HepG2 (cell line): ENCODE measurements around the gene AZU1. TPM values are rescaled to one million over a fixed set of nuclear protein-coding genes. Genes with fewer than 3 reads are reported as not detected.

Experiments
- ATAC-seq: fragments of 200-7000 bp; cut with Tn5 transposase; 3 replicates; pipeline ENCODE4 v1.9.1; 2020; ENCODE audit warnings: mild to moderate bottlenecking, moderate library complexity
- BruUV-seq: library from RNA; stranded (reverse); fragments of 400-500 nt; replicated peaks from 2 replicates; lab custom pipeline; 2021; lab: Mats Ljungman, UMichigan
- CTCF ChIA-PET: fragments of 300-600 bp; formaldehyde crosslinking; extraction: SDS; loops from one replicate; lab custom pipeline; 2021; ENCODE audit warnings: low total read pairs, inconsistent platforms, low intra/inter-chr PET ratio; lab: Yijun Ruan, JAX
- POLR2A ChIA-PET: fragments of 350-600 bp; sonication (Branson Sonifier 250); formaldehyde crosslinking; loops from one replicate; lab custom pipeline; 2020; ENCODE audit warnings: antibody characterized with exemption, inconsistent platforms; lab: Yijun Ruan, JAX
- DNase-seq: peaks from one replicate; pipeline ENCODE4 v3.0.0-alpha.2; 2015; ENCODE audit warnings: low spot score
- FAIRE-seq: peaks from 3 replicates; lab custom pipeline; 2011; peaks lifted over from hg19 to GRCh38; lab: Jason Lieb, UNC
- H2AFZ ChIP-seq: one replicate; pipeline ENCODE4 v1.6.1; 2011; ENCODE audit warnings: low read length, inconsistent platforms
- H3K27ac ChIP-seq: fragments of 300-600 bp; 3 replicates; pipeline ENCODE4 v1.8.0; 2011; ENCODE audit warnings: mixed run types, mild to moderate bottlenecking, mixed read lengths, low read length, inconsistent platforms; ENCODE audit not compliant: insufficient read depth; ENCODE audit errors: extremely low read length
- H3K27me3 ChIP-seq, 2 experiments: fragments of 200-600 bp in 1 of 2; 2 replicates in 1 of 2; 3 replicates in 1 of 2; pipeline versions ENCODE4 v1.6.0 to v1.8.0; 2011; ENCODE audit warnings: low read length in 2 of 2, mild to moderate bottlenecking in 2 of 2, moderate library complexity in 2 of 2, inconsistent platforms in 1 of 2; ENCODE audit not compliant: insufficient read depth in 2 of 2, control insufficient read depth in 1 of 2
- H3K36me3 ChIP-seq, 2 experiments: fragments of 200-600 bp in 1 of 2; replicated peaks in 1 of 2; 2 replicates in 1 of 2; 3 replicates in 1 of 2; pipeline versions ENCODE4 v1.5.1 to v1.8.0; 2011; ENCODE audit warnings: low read length in 2 of 2, inconsistent platforms in 1 of 2; ENCODE audit not compliant: insufficient read depth in 2 of 2, control insufficient read depth in 1 of 2
- H3K4me1 ChIP-seq: 2 replicates; pipeline ENCODE4 v1.5.1; 2012; ENCODE audit warnings: low read length, inconsistent platforms; ENCODE audit not compliant: insufficient read depth
- H3K4me2 ChIP-seq: 2 replicates; pipeline ENCODE4 v1.6.0; 2011; ENCODE audit warnings: low read depth, low read length, inconsistent platforms
- H3K4me3 ChIP-seq, 3 experiments: fragments of 200-600 bp in 1 of 3; sonication (generic), shearing (Covaris generic) in 1 of 3; replicated peaks in 1 of 3; 2 replicates each; pipeline ENCODE4 v1.5.1; 2011 to 2016; ENCODE audit warnings: low read length in 3 of 3, inconsistent platforms in 2 of 3, low read depth in 2 of 3, mild to moderate bottlenecking in 2 of 3, control low read depth in 1 of 3, mixed read lengths in 1 of 3; ENCODE audit not compliant: insufficient read depth in 1 of 3
- H3K79me2 ChIP-seq: one replicate; pipeline ENCODE4 v1.6.1; 2011; ENCODE audit warnings: low read length, inconsistent platforms; ENCODE audit not compliant: insufficient read depth
- H3K9ac ChIP-seq: 2 replicates; pipeline ENCODE4 v1.6.0; 2011; ENCODE audit warnings: mild to moderate bottlenecking, low read depth, low read length, inconsistent platforms; ENCODE audit not compliant: insufficient read depth
- H3K9me3 ChIP-seq: 2 replicates; pipeline ENCODE4 v1.5.1; 2012; ENCODE audit warnings: mild to moderate bottlenecking, low read length
- H4K20me1 ChIP-seq: 2 replicates; pipeline ENCODE4 v1.6.0; 2011; ENCODE audit warnings: inconsistent platforms, mild to moderate bottlenecking, low read length, moderate library complexity; ENCODE audit not compliant: insufficient read depth
- AGO2 ChIP-seq: fragments of 200-400 bp; formaldehyde crosslinking; optimal IDR thresholded peaks from 2 replicates; pipeline ENCODE3; 2017; ENCODE audit warnings: mild to moderate bottlenecking, low read depth, low read length, moderate library complexity
- EZH2 ChIP-seq: conservative IDR thresholded peaks from 2 replicates; pipeline ENCODE4 v1.6.1; 2012; ENCODE audit warnings: mild to moderate bottlenecking, low read depth, low read length, moderate library complexity
- KDM3A ChIP-seq: IDR thresholded peaks from 2 replicates; pipeline ENCODE4 v1.6.1; 2018; ENCODE audit warnings: low read depth, missing compliant biosample characterization
- POLR2A ChIP-seq, 2 experiments: IDR thresholded peaks; 2 replicates each; pipeline ENCODE4 v1.6.1; 2011; ENCODE audit warnings: low read depth in 2 of 2, low read length in 2 of 2, mild to moderate bottlenecking in 1 of 2, moderate library complexity in 1 of 2; ENCODE audit not compliant: insufficient read depth in 1 of 2
- POLR2AphosphoS2 ChIP-seq: IDR thresholded peaks from 2 replicates; pipeline ENCODE4 v1.6.1; 2011; ENCODE audit warnings: low read depth, low read length, improper control_type of control experiment
- POLR2G ChIP-seq: fragments of 200-400 bp; formaldehyde crosslinking; IDR thresholded peaks from 2 replicates; pipeline ENCODE4 v1.6.1; 2018; ENCODE audit warnings: mild to moderate bottlenecking, low read depth, low read length, moderate library complexity
- PRMT3 ChIP-seq: sonication (generic); formaldehyde crosslinking; IDR thresholded peaks from 2 replicates; pipeline ENCODE4 v1.8.1; 2022; ENCODE audit warnings: low read depth, mild to moderate bottlenecking, moderate library complexity, missing genetic modification reagents, borderline replicate concordance
- RBM22 ChIP-seq: fragments of 200-400 bp; formaldehyde crosslinking; optimal IDR thresholded peaks from 2 replicates; pipeline ENCODE3; 2017; ENCODE audit warnings: mild to moderate bottlenecking, low read length, moderate library complexity
- SIN3B ChIP-seq: fragments of 150-350 bp; IDR thresholded peaks from 2 replicates; pipeline ENCODE4 v1.6.1; 2014; ENCODE audit warnings: low read length
- SRF ChIP-seq: IDR thresholded peaks from 2 replicates; pipeline ENCODE4 v1.6.1; 2011; ENCODE audit warnings: mild to moderate bottlenecking, low read depth, low read length, moderate library complexity
- TGIF2 ChIP-seq: IDR thresholded peaks from 2 replicates; pipeline ENCODE4 v1.6.1; 2016; ENCODE audit warnings: control low read depth, missing compliant biosample characterization
- TIGD3 ChIP-seq: sonication (generic); formaldehyde crosslinking; IDR thresholded peaks from 2 replicates; pipeline ENCODE4 v1.5.1; 2020; ENCODE audit warnings: mild to moderate bottlenecking, missing genetic modification reagents, borderline replicate concordance
- XBP1 ChIP-seq: sonication (generic); formaldehyde crosslinking; IDR thresholded peaks from 2 replicates; pipeline ENCODE4 v1.5.0; 2020; ENCODE audit warnings: missing genetic modification reagents
- ZBTB20 ChIP-seq: sonication (generic); formaldehyde crosslinking; IDR thresholded peaks from 2 replicates; pipeline ENCODE4 v1.8.1; 2023; ENCODE audit warnings: missing genetic modification reagents, low read depth, mild to moderate bottlenecking, borderline replicate concordance
- ZBTB33 ChIP-seq: sonication (generic); formaldehyde crosslinking; IDR thresholded peaks from 2 replicates; pipeline ENCODE4 v1.4.0; 2020; ENCODE audit warnings: missing genetic modification reagents
- ZBTB38 ChIP-seq: sonication (generic); formaldehyde crosslinking; IDR thresholded peaks from 2 replicates; pipeline ENCODE4 v1.5.1; 2020; ENCODE audit warnings: mild to moderate bottlenecking, missing genetic modification reagents
- ZMYM4 ChIP-seq: sonication (generic); formaldehyde crosslinking; IDR thresholded peaks from 2 replicates; pipeline ENCODE4 v1.8.1; 2023; ENCODE audit warnings: mild to moderate bottlenecking, missing genetic modification reagents
- ZNF251 ChIP-seq: sonication (generic); formaldehyde crosslinking; IDR thresholded peaks from 2 replicates; pipeline ENCODE4 v1.9.0; 2021; ENCODE audit warnings: mild to moderate bottlenecking, missing genetic modification reagents
- ZNF44 ChIP-seq: sonication (generic); formaldehyde crosslinking; IDR thresholded peaks from 2 replicates; pipeline ENCODE4 v1.5.1; 2020; ENCODE audit warnings: mild to moderate bottlenecking, missing genetic modification reagents
- ZNF672 ChIP-seq: sonication (generic); formaldehyde crosslinking; IDR thresholded peaks from 2 replicates; pipeline ENCODE4 v1.8.1; 2022; ENCODE audit warnings: missing genetic modification reagents
- ZNF777 ChIP-seq: sonication (generic); formaldehyde crosslinking; IDR thresholded peaks from 2 replicates; pipeline ENCODE4 v1.4.0; 2020; ENCODE audit warnings: missing genetic modification reagents
- WGBS: methylation state at CpG from one replicate; pipeline ENCODE4 v1.1.6; 2017; ENCODE audit warnings: low lambda C conversion rate; 5-methylcytosine and 5-hydroxymethylcytosine counted together
- in situ Hi-C: cut with HindIII; loops from 2 replicates; pipeline ENCODE4 v1.10.0; 2017; ENCODE audit warnings: low pct_unique_long_range_greater_than_20kb; ENCODE audit not compliant: extremely low pct_ligation_motif_present
- intact Hi-C: fragments of 100-400 bp; cut with micrococcal nuclease; formaldehyde crosslinking; loops from one replicate; pipeline ENCODE4 v1.10.0; 2022; ENCODE audit not compliant: unreplicated experiment
- polyA plus RNA-seq, 8 experiments: library from polyadenylated mRNA; depleted of rRNA in 3 of 8; stranded (reverse) in 7 of 8; unstranded in 1 of 8; fragments of >200 nt; fragmentation: Illumina TruSeq in 4 of 8; extraction: Trizol in 4 of 8; gene quantifications; 2 replicates each; pipeline versions ENCODE4 v1.2.1 to v1.2.3, GENCODE V29; 2011 to 2016; ENCODE audit warnings: low read depth in 4 of 8, missing spikeins in 1 of 8, mixed read lengths in 1 of 8; ENCODE audit not compliant: insufficient read depth in 1 of 8
- total RNA-seq, 5 experiments: library from RNA; depleted of rRNA; stranded (reverse); fragments of >200 nt; fragmentation: Illumina TruSeq; extraction: Trizol; gene quantifications; 2 replicates each; pipeline ENCODE4 v1.2.3, GENCODE V29; 2016; ENCODE audit warnings: low read depth in 1 of 5

Gene AZU1
- total and polyA plus RNA-seq, 2 of the 13 experiments (the other 11 are each of a cell fraction or from before 2014, with no cell fraction given) = not detected

GRCh38 chr19:806815-807421, 20.7 kb upstream of the AZU1 start (continued):
- TF ChIP-seq XBP1 (CRISPR knock-in tag) (no peak), EZH2 (no peak)

GRCh38 chr19:807627-808422, 19.8 kb upstream of the AZU1 start:
- DNase-seq (no peak), ATAC-seq (no peak), FAIRE-seq (no peak)
- TSS peak; percentile 26 for BruUV-seq
- Histone ChIP-seq H3K79me2 (peaks cover 46% of the 10 kb centered on the region), H3K27ac (no peak overlapping the region), H3K36me3 (peaks cover 52 to 90% of the 10 kb centered on the region in 2 experiments; a peak in 4 of 5 replicates), H2AFZ (no peak overlapping the region), H4K20me1 (peaks cover 78% of the 10 kb centered on the region), H3K4me1 (no peaks in the 10 kb centered on the region), H3K9me3 (no peaks in the 10 kb centered on the region), H3K27me3 (no peaks in the 10 kb centered on the region), H3K4me3 (no peak overlapping the region), H3K9ac (no peak overlapping the region), H3K4me2 (no peak overlapping the region)
- TF ChIP-seq SIN3B (no peak), RBM22 (peak; percentile 96), ZNF44 (CRISPR knock-in tag) (no peak), ZBTB38 (CRISPR knock-in tag) (peak; percentile 43; the same call in 1 of the 2 replicates), ZNF251 (CRISPR knock-in tag) (no peak), POLR2A (IDR thresholded peaks at IDR 0.05; ENCODE audit: insufficient read depth in 1 of 2, low read depth in 2 of 2, low read length in 2 of 2) (peak; percentile 14; a peak in 2 of 4 replicates), POLR2G (peak; percentile 60), SRF (no peak), PRMT3 (CRISPR knock-in tag) (no peak), ZNF672 (CRISPR knock-in tag) (no peak), POLR2AphosphoS2 (peak; percentile 97; the same call in 1 of the 2 replicates), TIGD3 (CRISPR knock-in tag) (no peak), ZMYM4 (CRISPR knock-in tag) (no peak), TGIF2 (CRISPR knock-in tag) (no peak), ZNF777 (CRISPR knock-in tag) (no peak), ZBTB20 (no peak), AGO2 (peak; percentile 82), KDM3A (no peak), ZBTB33 (CRISPR knock-in tag) (0 out of 2 replicates have a peak, but pooled peaks have one; percentile 10)
- intact Hi-C loops (no loop called here), in situ Hi-C loops (no loop called here)
- POLR2A ChIA-PET = no interaction called here
- CTCF ChIA-PET = no interaction called here
- WGBS = 97% methylated on average over 36 of the region's 44 CpGs
